ENCODE data around the gene ADIPOR1. TPM values are rescaled to one million over a fixed set of nuclear protein-coding genes. Genes with fewer than 3 reads are reported as not detected.
"Not testable (repeated sequence)": the region's sequence is repeated elsewhere in the genome, so short reads cannot be mapped to it uniquely, and the experiment has no call there.

Gene ADIPOR1
- total RNA-seq, 3 donors from 2014 or later (not counting 1 experiment from before 2014, with no cell fraction given), result 61.9 to 81.7 (median 80.6) TPM

DNA sequence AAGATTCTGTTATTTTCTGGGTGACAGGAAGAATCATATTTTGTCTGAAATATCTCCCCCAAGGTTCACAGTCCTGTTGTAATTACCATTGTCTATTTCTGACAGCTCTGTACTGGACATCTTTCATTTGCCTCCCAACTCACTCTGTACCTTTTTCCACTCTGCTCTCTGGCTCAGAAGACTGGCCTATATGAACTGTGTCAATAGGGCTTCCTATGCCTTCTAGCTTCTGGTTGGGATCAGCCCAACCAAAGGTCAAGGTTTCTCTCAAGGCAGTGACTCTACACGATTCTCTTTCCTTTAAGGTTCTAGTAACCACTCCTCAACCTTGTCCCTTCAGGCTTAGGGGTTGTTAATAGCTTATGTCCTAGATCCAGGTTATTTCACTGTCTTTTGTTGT is 48.6 kb downstream of the ADIPOR1 start:
- WGBS (ENCODE audit: insufficient coverage), result 91% methylated on average over 1 of the region's 1 CpG
- DNase-seq (no peak), ATAC-seq (no peak)
- Mint-ChIP-seq H3K27me3 (ENCODE audit: low read depth in 2 of 2) (no peaks in the 10 kb centered on the region), H3K27ac (no peak overlapping the region), H3K9me3 (no peaks in the 10 kb centered on the region), H3K4me1 (peaks cover 21 to 29% of the 10 kb centered on the region in 2 donors), H3K4me3 (no peak overlapping the region), H3K36me3 (peaks cover 41% of the 10 kb centered on the region)
- Histone ChIP-seq H3K27me3 (ENCODE audit: control insufficient read depth, insufficient read depth, low read length) (no peaks in the 10 kb centered on the region), H3K4me1 (ENCODE audit: control insufficient read depth, insufficient read depth, low read length) (no peaks in the 10 kb centered on the region), H3K27ac (ENCODE audit: low read length) (no peak overlapping the region), H3K36me3 (ENCODE audit: control insufficient read depth, insufficient read depth, low read length) (peaks cover 59% of the 10 kb centered on the region), H3K9me3 (ENCODE audit: control insufficient read depth, insufficient read depth, low read length) (no peaks in the 10 kb centered on the region), H3K4me3 (ENCODE audit: low read length) (no peak overlapping the region)
- TF ChIP-seq, protein P1, sequence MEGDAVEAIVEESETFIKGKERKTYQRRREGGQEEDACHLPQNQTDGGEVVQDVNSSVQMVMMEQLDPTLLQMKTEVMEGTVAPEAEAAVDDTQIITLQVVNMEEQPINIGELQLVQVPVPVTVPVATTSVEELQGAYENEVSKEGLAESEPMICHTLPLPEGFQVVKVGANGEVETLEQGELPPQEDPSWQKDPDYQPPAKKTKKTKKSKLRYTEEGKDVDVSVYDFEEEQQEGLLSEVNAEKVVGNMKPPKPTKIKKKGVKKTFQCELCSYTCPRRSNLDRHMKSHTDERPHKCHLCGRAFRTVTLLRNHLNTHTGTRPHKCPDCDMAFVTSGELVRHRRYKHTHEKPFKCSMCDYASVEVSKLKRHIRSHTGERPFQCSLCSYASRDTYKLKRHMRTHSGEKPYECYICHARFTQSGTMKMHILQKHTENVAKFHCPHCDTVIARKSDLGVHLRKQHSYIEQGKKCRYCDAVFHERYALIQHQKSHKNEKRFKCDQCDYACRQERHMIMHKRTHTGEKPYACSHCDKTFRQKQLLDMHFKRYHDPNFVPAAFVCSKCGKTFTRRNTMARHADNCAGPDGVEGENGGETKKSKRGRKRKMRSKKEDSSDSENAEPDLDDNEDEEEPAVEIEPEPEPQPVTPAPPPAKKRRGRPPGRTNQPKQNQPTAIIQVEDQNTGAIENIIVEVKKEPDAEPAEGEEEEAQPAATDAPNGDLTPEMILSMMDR (IDR thresholded peaks at IDR 0.05), result no peak
- intact Hi-C loops (cut with micrococcal nuclease), result no loop called here

- Histone ChIP-seq H3K27ac (ENCODE audit: low read length) (no peak overlapping the region), H3K4me1 (ENCODE audit: control insufficient read depth, insufficient read depth, low read length) (no peaks in the 10 kb centered on the region), H3K9me3 (ENCODE audit: control insufficient read depth, insufficient read depth, low read length) (no peaks in the 10 kb centered on the region), H3K4me3 (ENCODE audit: low read length) (no peak overlapping the region), H3K27me3 (ENCODE audit: control insufficient read depth, insufficient read depth, low read length) (no peaks in the 10 kb centered on the region), H3K36me3 (ENCODE audit: control insufficient read depth, insufficient read depth, low read length) (peaks cover 58% of the 10 kb centered on the region)
- Mint-ChIP-seq H3K36me3 (peaks cover 37% of the 10 kb centered on the region), H3K27ac (no peak overlapping the region), H3K27me3 (ENCODE audit: low read depth in 2 of 2) (no peaks in the 10 kb centered on the region), H3K4me3 (no peak overlapping the region), H3K9me3 (no peaks in the 10 kb centered on the region), H3K4me1 (peaks cover 21 to 27% of the 10 kb centered on the region in 2 donors)
- ATAC-seq (no peak), DNase-seq (no peak)
- TF ChIP-seq, protein P1 (IDR thresholded peaks at IDR 0.05), result no peak
- WGBS (ENCODE audit: insufficient coverage), result 94% methylated on average over 3 of the region's 6 CpGs
- intact Hi-C loops (cut with micrococcal nuclease), result no loop called here
Measured at GRCh38 chr1:202908998-202909397, 49.1 kb downstream of the ADIPOR1 start.

DNA sequence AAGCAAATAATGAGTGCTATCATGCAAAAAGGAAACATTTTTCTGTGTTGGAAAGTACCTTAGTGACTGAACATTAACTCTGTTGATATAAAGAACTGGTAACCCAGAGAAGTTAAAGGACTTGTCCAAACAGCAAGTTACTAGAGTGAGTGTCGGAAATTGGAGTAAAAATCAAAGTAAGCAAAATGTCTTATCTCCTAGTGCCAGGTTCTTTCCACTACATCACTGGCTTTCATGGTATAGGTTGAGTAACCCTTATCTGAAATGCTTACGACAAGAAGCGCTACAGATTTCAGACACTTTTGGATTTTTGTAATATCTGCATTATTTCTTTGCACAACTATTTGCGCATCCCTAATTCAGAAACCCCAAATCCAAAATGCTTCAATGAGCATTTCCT is 52.8 kb downstream of the ADIPOR1 start:
- Histone ChIP-seq H3K36me3 (ENCODE audit: control insufficient read depth, insufficient read depth, low read length) (peaks cover 48% of the 10 kb centered on the region), H3K27me3 (ENCODE audit: control insufficient read depth, insufficient read depth, low read length) (no peaks in the 10 kb centered on the region), H3K27ac (ENCODE audit: low read length) (no peak overlapping the region), H3K4me1 (ENCODE audit: control insufficient read depth, insufficient read depth, low read length) (no peaks in the 10 kb centered on the region), H3K9me3 (ENCODE audit: control insufficient read depth, insufficient read depth, low read length) (no peaks in the 10 kb centered on the region), H3K4me3 (ENCODE audit: low read length) (no peak overlapping the region)
- WGBS (ENCODE audit: insufficient coverage), result 47% methylated on average over 3 of the region's 4 CpGs
- TF ChIP-seq, protein P1 (IDR thresholded peaks at IDR 0.05), result no peak
- no peak for ATAC-seq
- DNase-seq, result no peak
- Mint-ChIP-seq H3K36me3 (peaks cover 10% of the 10 kb centered on the region), H3K9me3 (no peaks in the 10 kb centered on the region), H3K4me1 (peaks cover 0 to 4% of the 10 kb centered on the region in 2 donors), H3K27me3 (ENCODE audit: low read depth in 2 of 2) (no peaks in the 10 kb centered on the region), H3K4me3 (no peak overlapping the region), H3K27ac (no peak overlapping the region)
- intact Hi-C loops (cut with micrococcal nuclease), result no loop called here

GRCh38 chr1:202903808-202904207 is 54.3 kb downstream of the ADIPOR1 start:
- H3K4me1 Mint-ChIP-seq; H3K27ac Mint-ChIP-seq; ATAC-seq; H3K27me3 ChIP-seq (ENCODE audit: control insufficient read depth, insufficient read depth, low read length); H3K9me3 Mint-ChIP-seq; DNase-seq; H3K9me3 ChIP-seq (ENCODE audit: control insufficient read depth, insufficient read depth, low read length); H3K4me3 ChIP-seq (ENCODE audit: low read length); intact Hi-C loops (cut with micrococcal nuclease); H3K4me1 ChIP-seq (ENCODE audit: control insufficient read depth, insufficient read depth, low read length); H3K36me3 Mint-ChIP-seq; H3K27me3 Mint-ChIP-seq (ENCODE audit: low read depth in 2 of 2); H3K4me3 Mint-ChIP-seq; H3K27ac ChIP-seq (ENCODE audit: low read length): not testable (repeated sequence)
- H3K36me3 ChIP-seq (ENCODE audit: control insufficient read depth, insufficient read depth, low read length), result peaks cover 42% of the 10 kb centered on the region
- WGBS (ENCODE audit: insufficient coverage), result over 99% methylated on average over 5 of the region's 5 CpGs
